Endodermal cell (in vitro differentiated cells): ENCODE data around the gene KIF15. TPM values are rescaled to one million over a fixed set of nuclear protein-coding genes. Genes with fewer than 3 reads are reported as not detected.

Source experiments
- DNase-seq: peaks from one replicate; pipeline ENCODE4 v3.0.0-alpha.2; 2017
- H3K27ac ChIP-seq: 2 replicates; pipeline ENCODE4 v1.5.1; 2013; ENCODE audit warnings: mild to moderate bottlenecking, low read depth, low read length, moderate library complexity
- H3K27me3 ChIP-seq: 2 replicates; pipeline ENCODE4 v1.6.1; 2013; ENCODE audit warnings: mild to moderate bottlenecking, low read length, moderate library complexity; ENCODE audit not compliant: insufficient read depth, control insufficient read depth, poor library complexity, severe bottlenecking
- H3K36me3 ChIP-seq: 2 replicates; pipeline ENCODE4 v1.7.0; 2013; ENCODE audit warnings: mild to moderate bottlenecking, low read length, moderate library complexity; ENCODE audit not compliant: control insufficient read depth, insufficient read depth
- H3K4me1 ChIP-seq: one replicate; pipeline ENCODE4 v1.7.0; 2013; ENCODE audit warnings: low read length; ENCODE audit not compliant: control insufficient read depth, insufficient read depth
- H3K4me3 ChIP-seq: 2 replicates; pipeline ENCODE4 v1.5.1; 2013; ENCODE audit warnings: mild to moderate bottlenecking, low read length, moderate library complexity
- H3K9ac ChIP-seq: 2 replicates; pipeline ENCODE4 v1.6.1; 2013; ENCODE audit warnings: mild to moderate bottlenecking, low read length, moderate library complexity; ENCODE audit not compliant: poor library complexity, severe bottlenecking; ENCODE audit errors: extremely low read depth
- H3K9me3 ChIP-seq: 2 replicates; pipeline ENCODE4 v1.6.1; 2013; ENCODE audit warnings: mild to moderate bottlenecking, low read length, moderate library complexity; ENCODE audit not compliant: control insufficient read depth
- H3K27ac Mint-ChIP-seq: 2 replicates; pipeline ENCODE4 v1.8.0; 2020; ENCODE audit warnings: mixed read lengths
- H3K27me3 Mint-ChIP-seq: 2 replicates; pipeline ENCODE4 v1.8.0; 2021; ENCODE audit warnings: mild to moderate bottlenecking, mixed read lengths; ENCODE audit not compliant: insufficient read depth
- H3K36me3 Mint-ChIP-seq: 2 replicates; pipeline ENCODE4 v1.8.0; 2020; ENCODE audit warnings: low read depth, mixed read lengths
- H3K4me1 Mint-ChIP-seq: 2 replicates; pipeline ENCODE4 v1.8.0; 2020; ENCODE audit warnings: mixed read lengths
- H3K4me3 Mint-ChIP-seq: 2 replicates; pipeline ENCODE4 v1.8.0; 2020; ENCODE audit warnings: mild to moderate bottlenecking, moderate library complexity, mixed read lengths
- H3K9me3 Mint-ChIP-seq: 2 replicates; pipeline ENCODE4 v1.8.0; 2020; ENCODE audit warnings: mild to moderate bottlenecking, mixed read lengths
- WGBS, 2 experiments: methylation state at CpG; one replicate each; pipeline versions ENCODE4 v1.1.5 to v1.1.7; 2013; ENCODE audit warnings: missing lambda C conversion rate in 2 of 2, mixed read lengths in 1 of 2; ENCODE audit not compliant: insufficient coverage in 1 of 2, insufficient read length in 1 of 2; 5-methylcytosine and 5-hydroxymethylcytosine counted together
- total RNA-seq, 2 donors: library from RNA; stranded (reverse); fragmentation: NEBNext Ultra II Directional in 1 of 2; extraction: Animal tissue kit (Norgen Biotek cat#: 25700) in 1 of 2; gene quantifications; 2 replicates in 1 of 2; 3 replicates in 1 of 2; pipeline ENCODE4 v1.2.1, GENCODE V29; 2021
- TF ChIP-seq, protein P1 (sequence below): fragments of 200-600 bp; sonication (generic); conservative IDR thresholded peaks from 2 replicates; pipeline ENCODE4 v1.5.0; 2021; ENCODE audit warnings: antibody characterized with exemption, mild to moderate bottlenecking

The KIF15 gene
- total RNA-seq, 2 donors from 2014 or later = 16.2 to 20.4 TPM

DNA sequence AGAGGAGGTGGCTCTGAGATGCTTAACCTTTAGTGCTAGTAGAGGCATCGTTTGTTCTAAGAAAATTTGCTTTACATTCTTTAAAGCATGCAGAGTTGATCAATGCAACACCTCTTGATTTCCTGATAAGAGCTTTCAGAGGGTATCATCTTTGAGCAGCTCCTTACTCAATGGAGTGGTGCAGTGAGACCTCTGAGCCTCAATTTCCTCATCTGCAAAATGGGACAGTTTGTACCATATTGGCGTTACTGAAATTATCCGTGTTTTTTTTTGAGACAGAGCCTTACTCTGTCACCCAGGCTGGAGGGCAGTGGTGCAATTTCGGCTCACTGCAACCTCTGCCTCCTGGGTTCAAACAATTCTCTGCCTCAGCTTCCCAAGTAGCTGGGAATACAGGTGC is 98.5 kb downstream of the KIF15 start:
- peaks cover 5% of the 10 kb centered on the region for H3K36me3 ChIP-seq
- 91 to 100% methylated on average over 4 of the region's 4 CpGs for WGBS, 2 experiments

DNA sequence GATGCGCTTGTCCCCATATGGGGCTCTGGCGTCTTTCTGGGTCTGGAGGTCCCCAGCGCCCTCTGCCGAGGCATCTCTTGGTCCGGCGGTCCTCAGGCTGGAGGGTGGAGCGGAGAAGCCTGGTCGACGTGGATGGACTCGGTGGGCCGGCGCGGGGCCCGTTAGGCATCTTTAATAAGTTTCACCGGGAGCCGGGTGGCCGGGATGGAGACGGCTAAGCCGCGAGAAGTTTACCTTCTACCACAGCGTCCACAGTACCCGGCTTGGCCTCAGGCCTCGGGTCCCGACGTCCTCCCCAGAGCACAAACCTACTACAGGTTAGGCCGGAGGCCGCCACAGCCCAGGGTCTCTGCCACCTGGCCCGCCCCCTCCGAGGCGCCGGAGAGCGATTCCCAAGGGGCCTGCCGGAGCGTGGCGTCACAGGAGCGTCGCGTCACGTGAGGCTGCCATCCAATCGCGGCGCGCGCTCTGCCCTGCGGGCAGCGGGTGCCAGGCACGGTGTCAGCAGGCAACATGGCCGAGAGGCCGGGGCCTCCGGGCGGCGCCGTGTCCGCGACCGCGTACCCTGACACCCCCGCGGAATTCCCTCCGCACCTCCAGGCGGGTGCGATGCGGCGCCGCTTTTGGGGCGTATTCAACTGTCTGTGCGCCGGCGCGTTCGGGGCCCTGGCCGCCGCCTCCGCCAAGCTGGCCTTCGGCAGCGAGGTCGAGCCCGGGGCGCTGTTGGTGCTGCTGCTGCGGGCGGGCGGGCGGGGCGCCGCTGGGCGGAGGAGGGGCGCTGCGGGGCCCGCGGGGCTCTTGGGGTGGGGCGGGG is 100.0 kb downstream of the KIF15 start, which contains the start of gene TMEM42:
TSS of gene TMEM42 (plus strand) at position 501 of the 814 bp plus-strand sequence. CDS start at position 514, 13 bp downstream.
- TF ChIP-seq, protein P1, sequence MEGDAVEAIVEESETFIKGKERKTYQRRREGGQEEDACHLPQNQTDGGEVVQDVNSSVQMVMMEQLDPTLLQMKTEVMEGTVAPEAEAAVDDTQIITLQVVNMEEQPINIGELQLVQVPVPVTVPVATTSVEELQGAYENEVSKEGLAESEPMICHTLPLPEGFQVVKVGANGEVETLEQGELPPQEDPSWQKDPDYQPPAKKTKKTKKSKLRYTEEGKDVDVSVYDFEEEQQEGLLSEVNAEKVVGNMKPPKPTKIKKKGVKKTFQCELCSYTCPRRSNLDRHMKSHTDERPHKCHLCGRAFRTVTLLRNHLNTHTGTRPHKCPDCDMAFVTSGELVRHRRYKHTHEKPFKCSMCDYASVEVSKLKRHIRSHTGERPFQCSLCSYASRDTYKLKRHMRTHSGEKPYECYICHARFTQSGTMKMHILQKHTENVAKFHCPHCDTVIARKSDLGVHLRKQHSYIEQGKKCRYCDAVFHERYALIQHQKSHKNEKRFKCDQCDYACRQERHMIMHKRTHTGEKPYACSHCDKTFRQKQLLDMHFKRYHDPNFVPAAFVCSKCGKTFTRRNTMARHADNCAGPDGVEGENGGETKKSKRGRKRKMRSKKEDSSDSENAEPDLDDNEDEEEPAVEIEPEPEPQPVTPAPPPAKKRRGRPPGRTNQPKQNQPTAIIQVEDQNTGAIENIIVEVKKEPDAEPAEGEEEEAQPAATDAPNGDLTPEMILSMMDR = peak; percentile 64
- 18 to 81% methylated on average over 20 to 91 of the region's 91 CpGs for WGBS, 2 experiments
- peak within 1 kb of the TSS; percentile 68 for H3K4me3 Mint-ChIP-seq

More for the DNA sequence above, 98.5 kb downstream of the KIF15 start:
- Mint-ChIP-seq H3K4me1 (no peaks in the 10 kb centered on the region), H3K36me3 (peaks cover 8% of the 10 kb centered on the region), H3K27me3 (no peaks in the 10 kb centered on the region), H3K27ac (no peak overlapping the region), H3K9me3 (peaks cover 5% of the 10 kb centered on the region), H3K4me3 (no peak overlapping the region)
- H3K27me3 ChIP-seq = no peaks in the 10 kb centered on the region
- TF ChIP-seq, protein P1 = no peak
- peaks cover 5% of the 10 kb centered on the region for H3K9me3 ChIP-seq
- no peak overlapping the region for H3K9ac ChIP-seq
- H3K27ac ChIP-seq = no peak overlapping the region
- H3K4me3 ChIP-seq = no peak overlapping the region
- no peaks in the 10 kb centered on the region for H3K4me1 ChIP-seq
- DNase-seq = no peak

DNA sequence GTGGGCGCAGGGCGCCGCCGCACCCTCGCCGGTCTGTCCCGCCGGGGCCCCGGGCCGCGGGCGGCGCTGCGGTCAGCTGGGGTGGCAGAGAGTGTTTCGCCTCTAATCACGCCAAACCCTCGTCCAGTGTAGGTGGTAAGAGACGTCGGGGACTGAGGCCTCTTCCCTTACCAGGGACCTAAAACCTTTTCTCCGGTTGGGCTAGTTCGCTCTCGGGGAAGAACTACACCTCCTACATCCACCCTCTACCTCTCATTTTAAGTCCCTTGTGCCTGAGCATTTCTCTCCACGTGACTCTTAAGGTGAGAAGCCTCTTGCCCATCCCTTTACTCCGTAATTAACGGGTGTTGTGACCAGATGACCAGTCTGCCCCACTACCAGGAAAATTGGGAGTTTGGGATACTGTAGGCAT is 100.6 kb downstream of the KIF15 start:
- H3K9ac ChIP-seq = peak overlapping the region; percentile 29
- peak overlapping the region; percentile 79 for H3K4me3 ChIP-seq
- H3K4me1 ChIP-seq = no peaks in the 10 kb centered on the region
- H3K4me1 Mint-ChIP-seq = no peaks in the 10 kb centered on the region
- no peaks in the 10 kb centered on the region for H3K9me3 ChIP-seq
- H3K9me3 Mint-ChIP-seq = peaks cover 5% of the 10 kb centered on the region
- 10 to 20% methylated on average over 8 to 25 of the region's 25 CpGs for WGBS, 2 experiments
- peak overlapping the region; percentile 68 for H3K4me3 Mint-ChIP-seq
- TF ChIP-seq, protein P1 = no peak
- peaks cover 15% of the 10 kb centered on the region for H3K36me3 Mint-ChIP-seq
- H3K27ac ChIP-seq = no peak overlapping the region
- DNase-seq = no peak
- H3K27me3 Mint-ChIP-seq = no peaks in the 10 kb centered on the region
- H3K36me3 ChIP-seq = peaks cover 6% of the 10 kb centered on the region
- peak overlapping the region; percentile 74 for H3K27ac Mint-ChIP-seq
- no peaks in the 10 kb centered on the region for H3K27me3 ChIP-seq

More for the DNA sequence above, 100.0 kb downstream of the KIF15 start, which contains the start of gene TMEM42:
- Histone ChIP-seq H3K36me3 (peaks cover 5% of the 10 kb centered on the region), H3K9me3 (no peaks in the 10 kb centered on the region), H3K9ac (peak within 1 kb of the TSS; percentile 34), H3K27me3 (no peaks in the 10 kb centered on the region), H3K27ac (no peak within 1 kb of the TSS), H3K4me1 (no peaks in the 10 kb centered on the region), H3K4me3 (peak within 1 kb of the TSS; percentile 79)
- Mint-ChIP-seq H3K36me3 (peaks cover 15% of the 10 kb centered on the region), H3K9me3 (peaks cover 5% of the 10 kb centered on the region), H3K4me1 (no peaks in the 10 kb centered on the region), H3K27ac (peak within 1 kb of the TSS; percentile 92), H3K27me3 (no peaks in the 10 kb centered on the region)
- DNase-seq = peak; percentile 97
